ENCODE results near the gene SHC2.

The SHC2 gene

GRCh38 chr19:409516-410242, 51.2 kb downstream of the SHC2 start (continued):
- TF ChIP-seq ZNF239 (tag by site-specific recombination; IDR thresholded peaks at IDR 0.05) (no peak), REPIN1 (tag by site-specific recombination; IDR thresholded peaks at IDR 0.05; ENCODE audit: low read depth) (no peak), ATF2 (tag by site-specific recombination; IDR thresholded peaks at IDR 0.05; ENCODE audit: low read depth) (no peak), ZNF416 (tag by site-specific recombination; IDR thresholded peaks at IDR 0.05) (no peak), ZNF747 (tag by site-specific recombination; IDR thresholded peaks at IDR 0.05) (no peak), BCL11A (tag by site-specific recombination; IDR thresholded peaks at IDR 0.05; ENCODE audit: low read depth) (no peak), ZNF501 (tag by site-specific recombination; IDR thresholded peaks at IDR 0.05) (no peak), WT1 (tag by site-specific recombination; IDR thresholded peaks at IDR 0.05) (no peak), INSM2 (tag by site-specific recombination; IDR thresholded peaks at IDR 0.05) (no peak), FEZF1 (tag by site-specific recombination; IDR thresholded peaks at IDR 0.05) (no peak), ZNF214 (tag by site-specific recombination; IDR thresholded peaks at IDR 0.05; ENCODE audit: borderline replicate concordance) (no peak), ZNF324 (tag by site-specific recombination; IDR thresholded peaks at IDR 0.05) (no peak), ZNF223 (tag by site-specific recombination; IDR thresholded peaks at IDR 0.05) (no peak), ZNF354C (tag by site-specific recombination; IDR thresholded peaks at IDR 0.05; ENCODE audit: borderline replicate concordance, low read depth) (no peak), ZNF449 (tag by site-specific recombination; IDR thresholded peaks at IDR 0.05) (no peak), ZNF529 (tag by site-specific recombination; IDR thresholded peaks at IDR 0.05; ENCODE audit: insufficient replicate concordance) (no peak), ZNF335 (tag by site-specific recombination; conservative IDR thresholded peaks at IDR 0.05) (peak; percentile 28), ZBTB1 (tag by site-specific recombination; IDR thresholded peaks at IDR 0.05) (no peak), ZIC2 (tag by site-specific recombination; IDR thresholded peaks at IDR 0.05) (peak; percentile 4; the same call in 1 of the 2 replicates), SALL2 (tag by site-specific recombination; IDR thresholded peaks at IDR 0.05; ENCODE audit: borderline replicate concordance) (no peak), ZNF654 (tag by site-specific recombination; IDR thresholded peaks at IDR 0.05; ENCODE audit: low read depth) (no peak), OSR2 (tag by site-specific recombination; IDR thresholded peaks at IDR 0.05) (no peak)
- TF ChIP-seq, protein P1, sequence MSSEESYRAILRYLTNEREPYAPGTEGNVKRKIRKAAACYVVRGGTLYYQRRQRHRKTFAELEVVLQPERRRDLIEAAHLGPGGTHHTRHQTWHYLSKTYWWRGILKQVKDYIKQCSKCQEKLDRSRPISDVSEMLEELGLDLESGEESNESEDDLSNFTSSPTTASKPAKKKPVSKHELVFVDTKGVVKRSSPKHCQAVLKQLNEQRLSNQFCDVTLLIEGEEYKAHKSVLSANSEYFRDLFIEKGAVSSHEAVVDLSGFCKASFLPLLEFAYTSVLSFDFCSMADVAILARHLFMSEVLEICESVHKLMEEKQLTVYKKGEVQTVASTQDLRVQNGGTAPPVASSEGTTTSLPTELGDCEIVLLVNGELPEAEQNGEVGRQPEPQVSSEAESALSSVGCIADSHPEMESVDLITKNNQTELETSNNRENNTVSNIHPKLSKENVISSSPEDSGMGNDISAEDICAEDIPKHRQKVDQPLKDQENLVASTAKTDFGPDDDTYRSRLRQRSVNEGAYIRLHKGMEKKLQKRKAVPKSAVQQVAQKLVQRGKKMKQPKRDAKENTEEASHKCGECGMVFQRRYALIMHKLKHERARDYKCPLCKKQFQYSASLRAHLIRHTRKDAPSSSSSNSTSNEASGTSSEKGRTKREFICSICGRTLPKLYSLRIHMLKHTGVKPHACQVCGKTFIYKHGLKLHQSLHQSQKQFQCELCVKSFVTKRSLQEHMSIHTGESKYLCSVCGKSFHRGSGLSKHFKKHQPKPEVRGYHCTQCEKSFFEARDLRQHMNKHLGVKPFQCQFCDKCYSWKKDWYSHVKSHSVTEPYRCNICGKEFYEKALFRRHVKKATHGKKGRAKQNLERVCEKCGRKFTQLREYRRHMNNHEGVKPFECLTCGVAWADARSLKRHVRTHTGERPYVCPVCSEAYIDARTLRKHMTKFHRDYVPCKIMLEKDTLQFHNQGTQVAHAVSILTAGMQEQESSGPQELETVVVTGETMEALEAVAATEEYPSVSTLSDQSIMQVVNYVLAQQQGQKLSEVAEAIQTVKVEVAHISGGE (tag by site-specific recombination; conservative IDR thresholded peaks at IDR 0.05; ENCODE audit: low read depth), result peak; percentile 58; the same call in 1 of the 2 replicates
- TF ChIP-seq, protein P2, sequence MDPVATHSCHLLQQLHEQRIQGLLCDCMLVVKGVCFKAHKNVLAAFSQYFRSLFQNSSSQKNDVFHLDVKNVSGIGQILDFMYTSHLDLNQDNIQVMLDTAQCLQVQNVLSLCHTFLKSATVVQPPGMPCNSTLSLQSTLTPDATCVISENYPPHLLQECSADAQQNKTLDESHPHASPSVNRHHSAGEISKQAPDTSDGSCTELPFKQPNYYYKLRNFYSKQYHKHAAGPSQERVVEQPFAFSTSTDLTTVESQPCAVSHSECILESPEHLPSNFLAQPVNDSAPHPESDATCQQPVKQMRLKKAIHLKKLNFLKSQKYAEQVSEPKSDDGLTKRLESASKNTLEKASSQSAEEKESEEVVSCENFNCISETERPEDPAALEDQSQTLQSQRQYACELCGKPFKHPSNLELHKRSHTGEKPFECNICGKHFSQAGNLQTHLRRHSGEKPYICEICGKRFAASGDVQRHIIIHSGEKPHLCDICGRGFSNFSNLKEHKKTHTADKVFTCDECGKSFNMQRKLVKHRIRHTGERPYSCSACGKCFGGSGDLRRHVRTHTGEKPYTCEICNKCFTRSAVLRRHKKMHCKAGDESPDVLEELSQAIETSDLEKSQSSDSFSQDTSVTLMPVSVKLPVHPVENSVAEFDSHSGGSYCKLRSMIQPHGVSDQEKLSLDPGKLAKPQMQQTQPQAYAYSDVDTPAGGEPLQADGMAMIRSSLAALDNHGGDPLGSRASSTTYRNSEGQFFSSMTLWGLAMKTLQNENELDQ (tag by site-specific recombination; IDR thresholded peaks at IDR 0.05; ENCODE audit: low read depth), result no peak
- TF ChIP-seq, protein P3, sequence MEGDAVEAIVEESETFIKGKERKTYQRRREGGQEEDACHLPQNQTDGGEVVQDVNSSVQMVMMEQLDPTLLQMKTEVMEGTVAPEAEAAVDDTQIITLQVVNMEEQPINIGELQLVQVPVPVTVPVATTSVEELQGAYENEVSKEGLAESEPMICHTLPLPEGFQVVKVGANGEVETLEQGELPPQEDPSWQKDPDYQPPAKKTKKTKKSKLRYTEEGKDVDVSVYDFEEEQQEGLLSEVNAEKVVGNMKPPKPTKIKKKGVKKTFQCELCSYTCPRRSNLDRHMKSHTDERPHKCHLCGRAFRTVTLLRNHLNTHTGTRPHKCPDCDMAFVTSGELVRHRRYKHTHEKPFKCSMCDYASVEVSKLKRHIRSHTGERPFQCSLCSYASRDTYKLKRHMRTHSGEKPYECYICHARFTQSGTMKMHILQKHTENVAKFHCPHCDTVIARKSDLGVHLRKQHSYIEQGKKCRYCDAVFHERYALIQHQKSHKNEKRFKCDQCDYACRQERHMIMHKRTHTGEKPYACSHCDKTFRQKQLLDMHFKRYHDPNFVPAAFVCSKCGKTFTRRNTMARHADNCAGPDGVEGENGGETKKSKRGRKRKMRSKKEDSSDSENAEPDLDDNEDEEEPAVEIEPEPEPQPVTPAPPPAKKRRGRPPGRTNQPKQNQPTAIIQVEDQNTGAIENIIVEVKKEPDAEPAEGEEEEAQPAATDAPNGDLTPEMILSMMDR (tag by site-specific recombination; IDR thresholded peaks at IDR 0.05), result no peak
- TF ChIP-seq, protein P4, sequence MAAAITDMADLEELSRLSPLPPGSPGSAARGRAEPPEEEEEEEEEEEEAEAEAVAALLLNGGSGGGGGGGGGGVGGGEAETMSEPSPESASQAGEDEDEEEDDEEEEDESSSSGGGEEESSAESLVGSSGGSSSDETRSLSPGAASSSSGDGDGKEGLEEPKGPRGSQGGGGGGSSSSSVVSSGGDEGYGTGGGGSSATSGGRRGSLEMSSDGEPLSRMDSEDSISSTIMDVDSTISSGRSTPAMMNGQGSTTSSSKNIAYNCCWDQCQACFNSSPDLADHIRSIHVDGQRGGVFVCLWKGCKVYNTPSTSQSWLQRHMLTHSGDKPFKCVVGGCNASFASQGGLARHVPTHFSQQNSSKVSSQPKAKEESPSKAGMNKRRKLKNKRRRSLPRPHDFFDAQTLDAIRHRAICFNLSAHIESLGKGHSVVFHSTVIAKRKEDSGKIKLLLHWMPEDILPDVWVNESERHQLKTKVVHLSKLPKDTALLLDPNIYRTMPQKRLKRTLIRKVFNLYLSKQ (tag by site-specific recombination; IDR thresholded peaks at IDR 0.05; ENCODE audit: borderline replicate concordance), result no peak

Measured in HEK293 (cell line).